BE2C (cell line): ENCODE data around the gene CCDC12.

Source experiments
- DNase-seq: peaks from one replicate; pipeline ENCODE4 v3.0.0-alpha.2; 2020
- H3K27me3 ChIP-seq: fragments of 250-450 bp; sonication (Bioruptor Pico); 2 replicates; pipeline ENCODE4 v1.5.1; 2020; ENCODE audit warnings: mild to moderate bottlenecking
- H3K36me3 ChIP-seq: fragments of 250-450 bp; sonication (Bioruptor Pico); 2 replicates; pipeline ENCODE4 v1.5.1; 2020; ENCODE audit warnings: mild to moderate bottlenecking
- H3K4me1 ChIP-seq: fragments of 250-450 bp; sonication (Bioruptor Pico); 2 replicates; pipeline ENCODE4 v1.5.1; 2020
- H3K4me3 ChIP-seq: 2 replicates; pipeline ENCODE4 v1.5.1; 2011; ENCODE audit warnings: low read depth, low read length
- H3K9me3 ChIP-seq: fragments of 250-450 bp; sonication (Bioruptor Pico); 2 replicates; pipeline ENCODE4 v1.5.1; 2020
- CTCF ChIP-seq: IDR thresholded peaks from 2 replicates; pipeline ENCODE4 v1.5.1; 2012; ENCODE audit warnings: mild to moderate bottlenecking, low read depth, low read length

The CCDC12 gene

GRCh38 chr3:47009225-47010110, 32.9 kb upstream of the CCDC12 start:
- no peak for TF ChIP-seq CTCF
- H3K36me3 ChIP-seq, result 0 out of 2 replicates have a peak, but pooled peaks cover 2% of the 10 kb centered on the region

GRCh38 chr3:47008851-47009224, 32.3 kb upstream of the CCDC12 start:
- TF ChIP-seq CTCF, result no peak
- Histone ChIP-seq H3K27me3 (no peaks in the 10 kb centered on the region), H3K36me3 (0 out of 2 replicates have a peak, but pooled peaks cover 2% of the 10 kb centered on the region), H3K4me1 (no peaks in the 10 kb centered on the region), H3K4me3 (peak overlapping the region; percentile 28), H3K9me3 (no peaks in the 10 kb centered on the region)
- DNase-seq, result no peak

More at GRCh38 chr3:47009225-47010110, 32.9 kb upstream of the CCDC12 start:
- DNase-seq, result peak; percentile 88
- H3K9me3 ChIP-seq, result no peaks in the 10 kb centered on the region
- no peaks in the 10 kb centered on the region for H3K4me1 ChIP-seq
- peak overlapping the region; percentile 53 for H3K4me3 ChIP-seq
- H3K27me3 ChIP-seq, result no peaks in the 10 kb centered on the region

- no peak for TF ChIP-seq CTCF
- no peaks in the 10 kb centered on the region for H3K4me1 ChIP-seq
These were observed 31.8 kb upstream of the CCDC12 start for GRCh38 chr3:47008234-47008796.

GRCh38 chr3:47007482-47008233, 31.1 kb upstream of the CCDC12 start:
- TF ChIP-seq CTCF, result no peak
- Histone ChIP-seq H3K4me3 (no peak overlapping the region), H3K27me3 (no peaks in the 10 kb centered on the region), H3K4me1 (no peaks in the 10 kb centered on the region), H3K9me3 (no peaks in the 10 kb centered on the region), H3K36me3 (0 out of 2 replicates have a peak, but pooled peaks cover 2% of the 10 kb centered on the region)
- DNase-seq, result no peak

More at GRCh38 chr3:47008234-47008796, 31.8 kb upstream of the CCDC12 start:
- H3K4me3 ChIP-seq, result no peak overlapping the region; the same call in 1 of the 2 replicates
- 0 out of 2 replicates have a peak, but pooled peaks cover 2% of the 10 kb centered on the region for H3K36me3 ChIP-seq
- DNase-seq, result no peak
- H3K9me3 ChIP-seq, result no peaks in the 10 kb centered on the region
- no peaks in the 10 kb centered on the region for H3K27me3 ChIP-seq

GRCh38 chr3:47007001-47007400, 30.5 kb upstream of the CCDC12 start:
- Histone ChIP-seq H3K4me1 (no peaks in the 10 kb centered on the region), H3K4me3 (no peak overlapping the region), H3K36me3 (0 out of 2 replicates have a peak, but pooled peaks cover 2% of the 10 kb centered on the region), H3K9me3 (no peaks in the 10 kb centered on the region), H3K27me3 (no peaks in the 10 kb centered on the region)
- TF ChIP-seq CTCF, result no peak
- no peak for DNase-seq
